SKM-1 (cell line): ENCODE results near the gene SH3GL1.

Source experiments
- DNase-seq: peaks from one replicate; lab custom pipeline; 2025; ENCODE audit not compliant: unreplicated experiment; lab: John Stamatoyannopoulos, UW

SH3GL1 gene

GRCh38 chr19:4401769-4402170 lies 1.4 kb upstream of the SH3GL1 start:
- DNase-seq = peak; percentile 63

GRCh38 chr19:4399812-4400134 lies 574 bp downstream of the SH3GL1 start:
- peak; percentile 20 for DNase-seq

GRCh38 chr19:4396949-4397783 lies 3.2 kb downstream of the SH3GL1 start:
- no peak for DNase-seq

- no peak for DNase-seq
Observed at GRCh38 chr19:4393947-4394590, 6.3 kb downstream of the SH3GL1 start.

- DNase-seq = no peak
Observed at GRCh38 chr19:4391701-4392483, 8.5 kb downstream of the SH3GL1 start.

- DNase-seq = no peak
Observed at GRCh38 chr19:4391306-4391693, 9.0 kb downstream of the SH3GL1 start.

- DNase-seq = no peak
Observed at GRCh38 chr19:4390567-4391305, 9.6 kb downstream of the SH3GL1 start.

- no peak for DNase-seq
Observed at GRCh38 chr19:4390017-4390566, 10.3 kb downstream of the SH3GL1 start.

GRCh38 chr19:4389511-4390016 lies 10.8 kb downstream of the SH3GL1 start:
- DNase-seq = no peak

- DNase-seq = no peak
Observed at GRCh38 chr19:4389064-4389375, 11.3 kb downstream of the SH3GL1 start.

GRCh38 chr19:4388337-4389063 lies 11.8 kb downstream of the SH3GL1 start:
- DNase-seq = no peak

- no peak for DNase-seq
Observed at GRCh38 chr19:4386041-4386782, 14.1 kb downstream of the SH3GL1 start.

GRCh38 chr19:4385291-4386040 lies 14.9 kb downstream of the SH3GL1 start:
- no peak for DNase-seq

- DNase-seq = no peak
Observed at GRCh38 chr19:4380254-4380727, 20.1 kb downstream of the SH3GL1 start.

GRCh38 chr19:4379383-4380253 lies 20.7 kb downstream of the SH3GL1 start:
- DNase-seq = no peak

- DNase-seq = no peak
Observed at GRCh38 chr19:4378886-4379285, 21.5 kb downstream of the SH3GL1 start.

- DNase-seq = no peak
Observed at GRCh38 chr19:4376991-4377781, 23.2 kb downstream of the SH3GL1 start.
